Measurements from ENCODE around the gene FAM171A1.

DNA sequence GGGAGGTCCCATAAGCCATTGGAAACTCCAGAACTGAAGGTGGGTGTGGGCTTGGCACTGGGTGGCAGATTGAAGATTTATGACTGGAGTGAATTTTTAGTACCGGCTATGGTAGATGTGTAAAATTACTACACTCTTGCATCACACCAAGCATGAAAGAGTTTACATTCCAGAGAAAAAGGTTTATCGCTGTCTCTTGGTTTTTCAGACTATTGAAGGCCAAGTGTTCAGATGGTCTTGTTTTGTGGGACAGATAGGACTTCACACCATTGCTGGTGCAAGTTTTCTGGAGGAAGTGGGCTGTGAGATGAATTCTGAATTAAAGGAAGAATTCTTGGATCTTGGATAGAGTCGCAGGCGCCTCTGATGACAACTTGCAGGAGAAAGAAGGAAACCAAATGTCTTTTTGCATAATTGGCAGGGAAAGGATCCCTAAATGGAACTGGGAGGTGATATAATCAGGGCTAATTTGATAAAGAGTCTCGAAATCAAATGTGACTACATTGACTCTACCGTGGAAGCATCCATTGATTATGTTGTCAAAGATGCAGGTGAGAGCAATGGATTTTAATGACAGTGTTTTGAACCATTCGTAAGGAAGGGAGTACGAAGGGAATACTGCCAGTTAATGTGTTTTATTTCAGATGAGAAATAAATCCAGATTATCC is 188.4 kb downstream of the FAM171A1 start:
- TF ChIP-seq, protein P1, sequence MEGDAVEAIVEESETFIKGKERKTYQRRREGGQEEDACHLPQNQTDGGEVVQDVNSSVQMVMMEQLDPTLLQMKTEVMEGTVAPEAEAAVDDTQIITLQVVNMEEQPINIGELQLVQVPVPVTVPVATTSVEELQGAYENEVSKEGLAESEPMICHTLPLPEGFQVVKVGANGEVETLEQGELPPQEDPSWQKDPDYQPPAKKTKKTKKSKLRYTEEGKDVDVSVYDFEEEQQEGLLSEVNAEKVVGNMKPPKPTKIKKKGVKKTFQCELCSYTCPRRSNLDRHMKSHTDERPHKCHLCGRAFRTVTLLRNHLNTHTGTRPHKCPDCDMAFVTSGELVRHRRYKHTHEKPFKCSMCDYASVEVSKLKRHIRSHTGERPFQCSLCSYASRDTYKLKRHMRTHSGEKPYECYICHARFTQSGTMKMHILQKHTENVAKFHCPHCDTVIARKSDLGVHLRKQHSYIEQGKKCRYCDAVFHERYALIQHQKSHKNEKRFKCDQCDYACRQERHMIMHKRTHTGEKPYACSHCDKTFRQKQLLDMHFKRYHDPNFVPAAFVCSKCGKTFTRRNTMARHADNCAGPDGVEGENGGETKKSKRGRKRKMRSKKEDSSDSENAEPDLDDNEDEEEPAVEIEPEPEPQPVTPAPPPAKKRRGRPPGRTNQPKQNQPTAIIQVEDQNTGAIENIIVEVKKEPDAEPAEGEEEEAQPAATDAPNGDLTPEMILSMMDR (conservative IDR thresholded peaks at IDR 0.05), result no peak
- no peak for TF ChIP-seq ZFX (IDR thresholded peaks at IDR 0.05)

Data from C4-2B (cell line).